Stimulated activated CD8-positive, alpha-beta memory T cell treated with anti-CD3 and anti-CD28 coated beads, Interleukin-7, amount 100 ng/mL, for 24 hours (primary cell): ENCODE results near the gene SUMO2.

Experiments
- DNase-seq: peaks from one replicate; pipeline ENCODE4 v3.0.0-alpha.2; 2020; ENCODE audit warnings: low read depth

The SUMO2 gene

GRCh38 chr17:75118307-75118706, 64.5 kb downstream of the SUMO2 start:
- DNase-seq: no peak

GRCh38 chr17:75116737-75117136, 66.0 kb downstream of the SUMO2 start:
- no peak for DNase-seq
